HUES6 (cell line): Measurements from ENCODE around the gene NF1.
"Not testable (repeated sequence)": the region's sequence is repeated elsewhere in the genome, so short reads cannot be mapped to it uniquely, and the experiment has no call there.

Experiments
- H3K27ac ChIP-seq: 2 replicates; pipeline ENCODE4 v1.7.0; 2013; ENCODE audit warnings: low read depth, mild to moderate bottlenecking, low read length, inconsistent platforms
- H3K27me3 ChIP-seq: 2 replicates; pipeline ENCODE4 v1.6.1; 2013; ENCODE audit warnings: low read length; ENCODE audit not compliant: control insufficient read depth, insufficient read depth
- H3K36me3 ChIP-seq: 2 replicates; pipeline ENCODE4 v1.6.1; 2013; ENCODE audit warnings: low read length; ENCODE audit not compliant: control insufficient read depth, insufficient read depth
- H3K4me1 ChIP-seq: 2 replicates; pipeline ENCODE4 v1.6.1; 2013; ENCODE audit warnings: low read length; ENCODE audit not compliant: control insufficient read depth, insufficient read depth
- H3K4me3 ChIP-seq: 2 replicates; pipeline ENCODE4 v1.5.1; 2013; ENCODE audit warnings: low read depth, low read length
- H3K9ac ChIP-seq: one replicate; pipeline ENCODE4 v1.6.1; 2013; ENCODE audit warnings: mild to moderate bottlenecking, low read length
- H3K9me3 ChIP-seq: 2 replicates; pipeline ENCODE4 v1.6.1; 2013; ENCODE audit warnings: low read depth, low read length; ENCODE audit not compliant: control insufficient read depth, insufficient read depth

The NF1 gene

DNA sequence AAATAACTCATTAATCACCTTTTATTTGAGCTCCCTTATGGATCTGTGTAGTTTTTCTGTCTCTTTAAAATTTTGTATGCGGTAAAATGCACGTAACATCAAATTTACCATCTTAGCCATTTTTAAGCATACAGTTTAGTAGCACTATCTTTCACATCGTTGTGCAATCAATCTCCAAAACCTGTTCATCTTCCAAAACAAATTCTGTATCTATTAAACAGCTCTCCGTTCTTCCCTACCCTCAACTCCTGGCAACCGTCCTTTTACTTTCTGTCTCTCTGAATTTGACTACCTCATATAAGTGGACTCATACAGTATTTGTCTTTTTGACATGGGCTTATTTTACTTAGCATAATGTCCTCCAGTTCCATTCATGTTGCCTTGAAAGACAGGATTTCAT lies 100.5 kb downstream of the NF1 start:
- Histone ChIP-seq H3K4me3 (no peak overlapping the region), H3K4me1 (0 out of 2 replicates have a peak, but pooled peaks cover 2% of the 10 kb centered on the region), H3K9me3 (no peaks in the 10 kb centered on the region), H3K9ac (no peak overlapping the region), H3K36me3 (no peaks in the 10 kb centered on the region), H3K27ac (no peak overlapping the region), H3K27me3 (no peaks in the 10 kb centered on the region)

- no peak overlapping the region for H3K27ac ChIP-seq
- H3K9ac ChIP-seq, result no peak overlapping the region
- H3K4me3 ChIP-seq, result no peak overlapping the region
- no peaks in the 10 kb centered on the region for H3K27me3 ChIP-seq
- no peaks in the 10 kb centered on the region for H3K9me3 ChIP-seq
- H3K36me3 ChIP-seq, result no peaks in the 10 kb centered on the region
- no peaks in the 10 kb centered on the region for H3K4me1 ChIP-seq
Measured at GRCh38 chr17:31198026-31198425, 103.2 kb downstream of the NF1 start.

DNA sequence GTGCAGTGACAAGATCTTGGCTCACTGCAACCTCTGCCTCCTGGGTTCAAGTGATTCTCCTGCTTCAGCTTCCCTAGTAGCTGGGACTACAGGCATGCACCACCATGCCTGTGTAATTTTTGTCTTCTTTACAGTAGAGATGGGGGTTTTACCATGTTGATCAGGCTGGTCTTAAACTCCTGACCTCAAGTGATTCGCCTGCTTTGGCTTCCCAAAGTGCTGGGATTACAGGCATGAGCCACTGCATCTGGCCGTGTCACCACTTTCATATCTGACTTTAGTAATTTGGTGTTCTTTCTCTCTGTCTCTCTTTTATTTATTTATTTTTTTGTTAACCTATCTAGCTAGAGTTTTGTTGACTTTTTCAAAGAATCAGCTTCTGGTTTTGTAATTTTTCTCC lies 103.9 kb downstream of the NF1 start:
- not testable (repeated sequence) for H3K9ac ChIP-seq, H3K4me1 ChIP-seq, H3K9me3 ChIP-seq, H3K36me3 ChIP-seq, H3K27ac ChIP-seq, H3K27me3 ChIP-seq, H3K4me3 ChIP-seq

GRCh38 chr17:31200287-31200686 lies 105.5 kb downstream of the NF1 start:
- H3K27ac ChIP-seq, result no peak overlapping the region

DNA sequence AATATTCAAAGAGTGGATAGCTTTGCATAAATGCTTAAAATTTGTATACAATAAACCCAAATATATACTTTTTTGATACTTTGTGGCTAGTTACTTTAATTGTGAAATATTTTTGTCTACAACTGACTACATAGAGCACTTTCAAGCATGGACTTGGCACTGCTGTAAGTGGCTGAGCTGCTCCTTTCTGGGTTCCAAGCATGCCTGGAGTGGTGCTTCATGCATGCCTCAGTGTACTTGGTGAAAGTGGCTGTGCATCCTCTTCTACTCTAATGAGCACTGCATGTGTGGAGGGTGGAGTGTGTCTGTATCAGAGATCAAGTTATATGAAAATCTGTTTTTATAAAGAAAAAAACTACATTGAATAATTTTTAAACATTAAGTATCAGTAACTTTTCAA lies 108.2 kb downstream of the NF1 start:
- Histone ChIP-seq H3K4me1 (no peaks in the 10 kb centered on the region), H3K9me3 (no peaks in the 10 kb centered on the region), H3K4me3 (no peak overlapping the region), H3K27me3 (no peaks in the 10 kb centered on the region), H3K9ac (no peak overlapping the region), H3K27ac (no peak overlapping the region), H3K36me3 (no peaks in the 10 kb centered on the region; the same call in 1 of the 2 replicates)

More at GRCh38 chr17:31200287-31200686, 105.5 kb downstream of the NF1 start:
- Histone ChIP-seq H3K4me3 (no peak overlapping the region), H3K9me3 (no peaks in the 10 kb centered on the region), H3K36me3 (no peaks in the 10 kb centered on the region), H3K27me3 (no peaks in the 10 kb centered on the region), H3K4me1 (no peaks in the 10 kb centered on the region), H3K9ac (no peak overlapping the region)

- Histone ChIP-seq H3K9me3 (no peaks in the 10 kb centered on the region), H3K27me3 (no peaks in the 10 kb centered on the region), H3K27ac (no peak overlapping the region), H3K4me3 (no peak overlapping the region), H3K36me3 (peaks cover 6% of the 10 kb centered on the region; the same call in 1 of the 2 replicates), H3K9ac (no peak overlapping the region), H3K4me1 (no peaks in the 10 kb centered on the region)
Measured at GRCh38 chr17:31211352-31212012, 116.7 kb downstream of the NF1 start.

- no peaks in the 10 kb centered on the region for H3K9me3 ChIP-seq
- H3K27ac ChIP-seq, result no peak overlapping the region
- no peak overlapping the region for H3K4me3 ChIP-seq
- H3K4me1 ChIP-seq, result no peaks in the 10 kb centered on the region
- no peak overlapping the region for H3K9ac ChIP-seq
- peaks cover 17% of the 10 kb centered on the region for H3K36me3 ChIP-seq
- no peaks in the 10 kb centered on the region for H3K27me3 ChIP-seq
Measured at GRCh38 chr17:31216031-31216751, 121.4 kb downstream of the NF1 start.

DNA sequence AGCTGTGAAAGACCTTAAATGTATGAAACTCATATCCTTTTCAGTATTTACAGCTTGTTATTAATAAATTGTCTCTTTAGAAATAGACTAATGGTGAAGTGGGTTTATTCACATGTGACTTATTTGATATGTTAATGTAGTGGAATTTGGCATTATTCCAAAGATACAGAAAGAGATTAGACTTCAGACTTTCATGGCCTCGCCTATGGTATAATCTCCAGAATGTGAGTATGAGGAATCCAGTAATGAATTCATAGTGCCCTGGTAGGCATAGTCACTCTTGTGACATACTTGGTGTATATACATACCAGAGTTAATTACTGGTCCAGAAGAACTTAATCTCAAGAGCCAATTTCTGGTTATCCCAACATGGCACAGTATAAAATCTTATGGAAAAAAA lies 129.6 kb downstream of the NF1 start:
- no peak overlapping the region for H3K4me3 ChIP-seq
- no peaks in the 10 kb centered on the region for H3K27me3 ChIP-seq
- H3K36me3 ChIP-seq, result peaks cover 24% of the 10 kb centered on the region
- no peak overlapping the region for H3K9ac ChIP-seq
- no peak overlapping the region for H3K27ac ChIP-seq
- H3K9me3 ChIP-seq, result no peaks in the 10 kb centered on the region
- no peaks in the 10 kb centered on the region for H3K4me1 ChIP-seq

DNA sequence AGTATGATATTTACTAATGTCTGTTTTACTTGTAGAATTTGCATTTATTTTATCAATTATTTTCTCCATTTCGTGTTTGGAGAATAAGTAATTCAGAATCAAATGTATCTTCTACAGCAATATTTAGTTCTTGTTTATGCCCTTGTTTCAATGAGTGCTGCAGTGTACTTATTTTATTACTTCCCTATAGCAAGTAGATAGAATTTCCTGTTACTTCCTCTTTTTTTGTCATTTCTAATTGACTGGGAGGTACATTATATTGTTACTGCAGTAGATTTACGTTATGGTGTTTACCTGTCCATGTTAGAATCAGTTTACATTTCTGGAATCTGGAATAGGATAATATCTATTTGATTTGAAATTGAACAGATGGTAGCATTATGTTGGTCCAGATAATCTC lies 131.1 kb downstream of the NF1 start:
- H3K36me3 ChIP-seq, result peaks cover 32% of the 10 kb centered on the region
- H3K4me3 ChIP-seq, result no peak overlapping the region
- no peak overlapping the region for H3K27ac ChIP-seq
- no peaks in the 10 kb centered on the region for H3K27me3 ChIP-seq
- no peaks in the 10 kb centered on the region for H3K4me1 ChIP-seq
- H3K9ac ChIP-seq, result no peak overlapping the region
- no peaks in the 10 kb centered on the region for H3K9me3 ChIP-seq

DNA sequence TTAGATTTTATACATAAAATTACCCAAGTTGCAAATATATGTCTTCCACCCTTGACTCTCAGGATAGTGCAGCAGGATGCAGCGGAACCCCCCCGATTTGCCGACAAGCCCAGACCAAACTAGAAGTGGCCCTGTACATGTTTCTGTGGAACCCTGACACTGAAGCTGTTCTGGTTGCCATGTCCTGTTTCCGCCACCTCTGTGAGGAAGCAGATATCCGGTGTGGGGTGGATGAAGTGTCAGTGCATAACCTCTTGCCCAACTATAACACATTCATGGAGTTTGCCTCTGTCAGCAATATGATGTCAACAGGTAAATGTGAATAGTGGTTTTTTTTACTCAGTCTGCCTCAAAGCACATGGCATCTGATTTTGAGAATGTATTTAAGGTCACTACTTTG lies 131.6 kb downstream of the NF1 start:
- Histone ChIP-seq H3K4me1 (no peaks in the 10 kb centered on the region), H3K27ac (no peak overlapping the region), H3K9me3 (no peaks in the 10 kb centered on the region), H3K4me3 (no peak overlapping the region), H3K9ac (no peak overlapping the region), H3K27me3 (no peaks in the 10 kb centered on the region), H3K36me3 (peaks cover 38% of the 10 kb centered on the region)

DNA sequence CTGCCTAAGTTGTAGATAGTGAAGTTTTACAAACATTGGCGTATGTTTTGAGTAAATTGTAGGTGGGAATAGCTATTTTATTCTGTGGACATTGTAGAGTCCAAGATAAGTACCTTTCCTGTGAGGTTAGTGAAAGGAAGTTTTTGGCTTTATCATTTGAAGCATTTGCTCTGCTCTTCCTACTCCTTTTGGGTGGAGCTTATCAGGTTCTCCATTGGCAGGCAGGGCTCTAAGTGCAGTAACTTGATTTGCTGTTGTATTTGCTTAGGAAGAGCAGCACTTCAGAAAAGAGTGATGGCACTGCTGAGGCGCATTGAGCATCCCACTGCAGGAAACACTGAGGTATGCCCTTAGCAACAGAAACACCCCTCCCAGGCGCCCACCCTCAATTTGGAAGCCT lies 132.2 kb downstream of the NF1 start:
- Histone ChIP-seq H3K9ac (no peak overlapping the region), H3K4me3 (no peak overlapping the region), H3K36me3 (peaks cover 42% of the 10 kb centered on the region), H3K27me3 (no peaks in the 10 kb centered on the region), H3K27ac (no peak overlapping the region), H3K4me1 (no peaks in the 10 kb centered on the region), H3K9me3 (no peaks in the 10 kb centered on the region)
